GM19452 (cell line): ENCODE results near the gene SETDB1.
"Not testable (repeated sequence)": the region's sequence is repeated elsewhere in the genome, so short reads cannot be mapped to it uniquely, and the experiment has no call there.

Experiments
- ATAC-seq: cut with Tn5 transposase; IDR thresholded peaks from one replicate; pipeline ENCODE4 v1.9.1; 2021; ENCODE audit not compliant: unreplicated experiment

The SETDB1 gene

DNA sequence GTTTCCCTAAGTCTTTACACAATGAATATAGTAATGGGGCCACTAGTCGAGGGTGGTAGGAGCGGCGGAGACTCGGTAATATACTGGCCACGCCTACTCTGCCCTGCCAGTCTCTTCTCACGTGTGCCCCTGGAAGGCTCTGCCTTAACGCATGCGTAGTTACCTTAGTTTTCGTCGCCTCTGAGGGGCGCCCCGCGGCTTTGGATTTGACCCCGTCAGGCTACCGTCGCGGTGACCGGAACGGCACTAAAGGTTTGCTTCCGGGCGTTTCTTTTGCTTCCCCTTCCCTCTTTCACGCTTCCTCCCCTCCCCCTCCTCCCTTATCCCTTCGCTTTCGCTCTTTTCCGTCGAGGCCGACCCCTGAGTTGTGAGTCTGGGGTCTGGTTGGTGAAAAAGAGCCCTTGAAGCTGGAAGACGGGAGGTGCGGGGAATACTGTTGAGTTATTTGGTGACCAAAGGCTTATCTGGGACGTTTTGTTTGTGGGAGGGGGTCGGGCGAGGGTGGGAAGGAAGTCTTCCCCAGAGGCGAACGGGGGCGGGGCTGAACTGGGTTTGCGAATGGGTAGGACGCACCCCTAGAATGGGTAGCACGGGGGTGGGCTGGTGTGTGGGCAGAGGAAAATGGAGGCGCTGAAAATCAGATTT is at the start of gene SETDB1:
Gene SETDB1, plus strand, starts transcription at position 267 of the 645 bp plus-strand sequence. CDS start 1,352 bp downstream, outside the sequence.
- ATAC-seq: peak; percentile 82

DNA sequence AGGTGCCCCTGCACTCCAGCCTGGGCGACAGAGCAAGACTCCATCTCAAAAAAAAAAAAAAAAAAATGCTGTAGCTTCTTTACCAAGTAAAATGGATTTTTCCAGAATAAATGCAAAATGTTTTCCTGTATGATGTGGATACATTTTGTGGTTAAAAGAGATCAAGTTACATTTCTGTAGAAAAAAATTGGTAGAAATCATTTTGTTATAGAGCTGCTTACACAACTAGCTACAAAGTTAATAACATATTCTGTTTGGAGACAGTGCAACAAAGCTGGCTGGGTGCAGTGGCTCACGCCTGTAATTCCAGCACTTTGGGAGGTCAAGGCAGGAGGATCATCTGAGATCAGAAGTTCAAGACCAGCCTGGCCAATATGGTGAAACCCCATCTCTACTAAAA is 47.2 kb upstream of the SETDB1 start:
- not testable (repeated sequence) for ATAC-seq

DNA sequence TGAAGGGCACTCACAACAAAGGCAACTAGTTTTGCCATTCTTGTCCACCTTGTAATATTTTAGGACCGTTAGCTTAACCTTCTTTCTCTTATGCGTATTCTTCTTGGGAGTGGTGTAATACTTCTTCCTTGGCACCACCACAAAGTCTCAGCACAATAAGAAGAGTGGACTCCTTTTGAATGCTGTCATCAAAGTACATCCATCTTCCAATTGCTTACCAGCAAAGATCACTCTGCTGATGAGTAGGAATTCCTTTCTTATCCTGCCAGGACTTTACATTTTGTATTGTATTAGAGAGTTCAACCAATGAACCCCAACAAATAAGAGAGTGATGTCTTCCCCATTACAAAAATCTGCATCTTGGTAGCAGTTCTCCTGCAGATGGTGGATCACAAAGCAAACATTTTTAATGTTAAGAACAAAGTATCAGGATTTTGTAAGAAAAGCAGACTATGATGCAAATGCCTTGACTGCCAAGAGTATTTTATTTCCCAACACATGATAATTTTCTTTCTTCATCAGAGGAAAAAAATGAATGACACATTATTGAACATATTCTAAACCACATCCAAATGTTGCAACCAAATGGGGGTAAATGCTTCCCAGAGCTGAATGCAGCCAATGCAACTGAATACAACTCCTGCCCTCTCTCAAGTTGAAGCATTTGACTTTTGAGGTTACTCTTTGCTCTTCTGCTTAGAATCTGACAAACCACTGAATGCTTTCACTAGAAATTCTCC is 44.7 kb upstream of the SETDB1 start:
- ATAC-seq: no peak

DNA sequence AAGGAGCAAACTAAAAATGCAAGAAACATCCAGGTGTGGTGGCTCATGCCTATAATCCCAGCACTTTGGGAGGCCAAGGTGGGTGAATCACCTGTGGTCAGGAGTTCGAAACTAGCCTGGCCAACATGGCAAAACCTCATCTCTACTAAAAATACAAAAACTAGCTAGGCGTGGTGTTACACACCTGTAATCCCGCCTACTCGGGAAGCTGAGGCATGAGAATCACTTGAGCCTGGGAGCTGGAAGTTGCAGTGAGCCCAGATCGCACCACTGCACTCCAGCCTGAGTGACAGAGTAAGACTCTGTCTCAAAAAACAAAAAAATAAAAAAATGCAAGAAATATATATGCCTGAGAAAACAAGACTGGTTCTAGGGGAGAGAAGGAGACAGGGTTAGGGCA is 43.0 kb upstream of the SETDB1 start:
- ATAC-seq: not testable (repeated sequence)

DNA sequence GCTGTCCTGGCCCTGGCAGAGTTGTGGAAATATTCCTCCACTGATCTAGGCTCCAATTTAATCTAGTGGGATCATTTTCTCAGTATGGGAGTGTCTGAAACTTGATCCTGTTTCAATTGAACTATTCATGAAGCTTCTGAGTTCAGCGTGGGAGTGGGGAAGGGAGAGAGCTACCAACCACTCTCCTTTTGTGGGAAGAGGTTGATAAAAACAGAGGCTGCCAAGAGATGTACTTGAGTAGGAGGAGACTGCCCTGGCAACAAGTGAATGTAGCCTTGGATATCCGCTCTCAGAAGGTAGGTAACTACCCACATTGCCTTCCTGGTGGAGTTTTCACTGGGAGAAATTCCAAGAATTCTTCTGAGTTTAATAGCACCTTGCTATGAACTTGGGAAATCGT is 39.1 kb upstream of the SETDB1 start, which contains the start of gene CTXND2:
Gene CTXND2, plus strand, starts transcription at position 119 of the 400 bp plus-strand sequence. CDS start 25,179 bp downstream, outside the sequence.
- ATAC-seq: no peak

DNA sequence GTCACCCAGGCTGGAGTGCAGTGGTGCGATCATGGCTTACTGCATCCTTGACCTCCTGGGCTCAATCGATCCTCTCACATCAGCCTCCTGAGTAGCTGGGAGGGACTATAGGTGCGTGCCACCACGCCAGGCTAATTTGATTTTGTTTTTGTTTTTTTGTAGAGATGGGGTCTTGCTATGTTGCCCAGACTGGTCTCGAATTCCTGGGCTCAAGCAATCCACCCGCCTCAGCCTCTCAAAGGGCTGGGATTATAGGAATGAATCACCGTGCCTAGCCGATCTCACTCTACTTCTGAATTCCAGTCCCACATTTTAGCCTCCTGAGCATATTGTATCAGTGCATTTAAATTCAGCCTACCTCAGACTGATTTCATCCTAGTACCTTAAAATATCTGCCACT is 37.4 kb upstream of the SETDB1 start:
- ATAC-seq: no peak

DNA sequence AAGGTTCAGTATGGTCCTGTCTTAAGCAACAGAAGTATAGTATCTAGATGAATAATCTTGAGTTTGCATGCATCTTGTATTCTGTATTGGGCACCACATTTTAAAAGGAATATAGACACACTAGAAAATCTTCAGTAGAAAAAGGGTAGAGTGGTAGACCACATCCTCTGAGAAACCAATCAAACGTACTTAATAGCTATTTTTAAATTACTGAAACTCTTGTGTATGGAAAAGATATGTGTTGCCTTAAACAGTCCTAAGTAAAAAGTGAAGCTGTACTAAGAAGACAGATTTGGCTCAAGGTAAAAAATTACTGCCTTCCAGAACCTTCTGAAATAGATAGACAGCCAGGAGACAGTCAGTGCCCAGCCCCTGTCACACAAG is 36.1 kb upstream of the SETDB1 start:
- peak; percentile 60 for ATAC-seq

DNA sequence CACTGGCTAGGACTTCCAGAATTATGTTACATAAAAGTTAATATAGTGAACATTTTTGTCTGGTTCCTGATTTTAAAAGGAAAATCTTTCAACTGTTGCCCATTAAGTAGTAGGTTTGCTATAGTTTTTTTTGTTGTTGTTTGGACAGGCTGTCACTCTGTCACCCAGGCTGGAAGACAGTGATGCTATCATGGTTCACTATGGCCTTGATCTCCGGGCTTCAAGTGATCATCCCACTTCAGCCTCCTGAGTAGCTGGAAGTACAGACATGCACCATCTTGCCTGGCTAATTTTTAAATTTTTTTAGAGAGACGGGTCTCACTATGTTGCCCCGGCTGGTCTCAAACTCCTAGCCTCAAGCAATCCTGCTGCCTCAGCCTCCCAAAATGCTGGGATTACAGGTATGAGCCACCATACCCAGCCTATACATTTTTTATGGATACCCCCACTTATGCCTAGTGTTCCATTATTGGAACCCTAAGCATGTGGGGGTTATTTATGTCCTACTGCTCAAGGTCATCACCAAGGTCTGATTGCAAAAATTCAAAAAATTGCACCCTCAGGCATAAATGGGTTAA is 32.7 kb upstream of the SETDB1 start:
- ATAC-seq: no peak

DNA sequence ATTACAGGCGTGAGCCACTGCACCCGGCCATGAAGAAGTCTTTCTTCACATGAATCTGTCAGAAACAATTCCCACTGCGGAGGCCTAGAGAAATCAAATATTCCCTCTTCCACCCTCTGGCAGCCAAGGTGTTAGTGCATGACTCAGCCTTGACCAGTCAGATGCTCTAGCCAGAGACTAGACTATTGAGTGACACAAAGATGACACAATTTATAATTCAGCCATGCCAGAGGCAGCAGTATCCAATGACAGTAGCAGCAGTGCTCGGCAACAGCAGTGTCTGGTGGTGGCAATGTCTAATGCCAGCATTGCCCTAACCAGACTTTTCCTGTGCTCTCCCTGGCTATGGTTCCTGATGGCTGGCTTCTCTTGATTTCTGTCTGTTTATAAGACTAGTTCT is 30.5 kb upstream of the SETDB1 start:
- ATAC-seq: no peak

DNA sequence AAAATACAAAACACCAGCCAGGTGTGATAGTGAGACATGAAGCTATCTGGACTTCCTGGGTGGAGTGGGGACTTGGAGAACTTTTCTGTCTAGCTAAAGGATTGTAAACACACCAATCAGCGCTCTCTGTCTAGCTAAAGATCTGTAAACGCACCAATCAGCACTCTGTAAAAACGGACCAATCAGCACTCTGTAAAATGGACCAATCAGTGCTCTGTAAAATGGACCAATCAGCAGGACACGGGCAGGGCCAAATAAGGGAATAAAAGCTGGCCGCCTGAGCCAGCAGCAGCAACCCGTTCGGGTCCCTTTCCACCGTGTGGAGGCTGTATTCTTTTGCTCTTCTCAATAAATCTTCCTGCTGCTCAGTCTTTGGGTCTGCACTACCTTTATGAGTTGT is 26.4 kb upstream of the SETDB1 start:
- ATAC-seq: not testable (repeated sequence)

DNA sequence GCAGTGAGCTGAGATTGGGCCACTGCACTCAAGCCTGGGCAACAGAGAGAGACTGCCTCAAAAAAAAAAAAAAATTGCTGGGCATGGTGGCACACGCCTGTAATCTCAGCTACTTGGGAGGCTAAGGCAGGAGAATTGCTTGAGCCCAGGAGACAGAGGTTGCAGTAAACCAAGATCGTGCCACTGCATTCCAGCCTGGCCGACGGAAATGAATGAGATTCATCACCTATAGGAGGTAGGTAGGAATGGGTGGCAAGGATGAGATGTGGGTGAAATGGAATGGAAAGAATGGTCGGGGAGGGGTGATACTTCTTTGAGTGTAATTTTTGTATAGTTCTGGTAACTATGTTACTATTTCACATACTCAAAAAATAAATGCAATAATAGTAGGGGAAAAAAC is 23.8 kb upstream of the SETDB1 start:
- ATAC-seq: no peak

DNA sequence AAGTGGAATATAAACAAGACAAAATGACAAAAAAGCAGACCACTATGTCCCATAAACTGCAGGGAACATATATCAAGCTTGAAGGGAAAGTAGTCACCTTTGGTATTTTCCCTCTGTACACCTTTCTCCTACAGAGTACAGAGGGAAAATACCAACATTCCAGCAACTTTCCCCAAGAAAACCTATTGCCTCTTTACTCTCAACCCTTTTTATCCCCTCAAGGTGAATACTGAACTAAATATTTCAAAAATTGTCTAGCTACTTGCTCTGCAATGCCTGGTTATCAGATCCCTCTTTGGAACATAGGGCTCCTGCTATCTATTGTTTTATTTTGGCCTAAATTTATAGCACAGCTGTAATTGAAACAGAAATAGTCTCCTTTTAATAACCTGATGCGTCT is 23.4 kb upstream of the SETDB1 start:
- ATAC-seq: no peak

DNA sequence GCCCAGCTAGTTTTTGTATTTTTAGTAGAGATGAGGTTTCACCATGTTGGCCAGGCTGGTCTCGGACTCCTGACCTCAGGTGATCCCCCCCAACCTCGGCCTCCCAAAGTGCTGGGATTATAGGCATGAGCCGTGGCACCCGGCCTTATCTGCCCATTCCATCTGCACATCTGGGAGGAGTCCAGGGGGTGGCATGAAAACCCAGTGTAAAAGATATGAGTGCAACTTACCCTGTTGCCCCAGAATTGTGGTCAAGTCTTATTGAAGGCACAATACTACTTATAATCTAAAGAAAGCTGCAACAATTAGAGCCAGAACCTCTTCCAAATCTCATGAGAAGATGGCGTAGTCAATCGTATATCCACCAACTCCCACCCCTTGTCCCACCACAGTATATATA is 20.9 kb upstream of the SETDB1 start:
- no peak for ATAC-seq

DNA sequence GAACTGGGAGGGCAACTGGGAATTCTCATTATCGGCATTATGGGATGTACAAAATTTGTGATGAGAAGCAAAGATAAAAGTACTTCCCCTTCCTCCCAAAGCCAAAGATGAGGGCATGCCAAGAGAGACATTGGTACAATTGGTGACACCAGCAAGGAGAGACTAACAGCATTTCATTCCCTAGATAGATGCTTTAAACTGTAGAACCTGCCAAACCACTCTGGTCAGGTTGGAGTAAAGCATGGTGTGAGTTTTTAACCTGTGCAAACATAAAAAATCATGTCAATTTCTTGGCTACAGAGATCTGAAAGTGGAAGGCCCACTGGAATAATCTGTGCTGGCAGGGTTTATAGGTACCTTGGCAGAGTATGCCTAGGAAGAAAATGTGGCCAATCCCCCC is 19.8 kb upstream of the SETDB1 start:
- no peak for ATAC-seq

DNA sequence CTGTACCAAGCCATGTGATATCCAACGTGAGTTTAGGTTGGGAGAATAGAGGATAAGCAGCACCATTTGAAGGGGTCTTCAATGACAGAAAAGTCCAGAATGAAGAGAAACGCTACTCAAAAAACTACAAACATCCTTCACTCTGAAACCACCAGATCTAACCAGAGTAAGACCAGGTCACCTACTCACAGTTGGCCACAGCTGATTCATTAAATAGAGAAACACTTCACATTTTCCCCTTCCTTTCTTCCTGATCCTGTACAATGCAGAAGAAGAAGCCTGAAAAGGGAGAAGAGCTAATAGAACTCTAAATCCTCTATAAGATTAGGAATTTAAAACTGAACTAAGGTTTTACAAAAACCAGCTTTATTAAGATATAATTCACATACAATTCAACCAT is 19.4 kb upstream of the SETDB1 start:
- ATAC-seq: no peak

DNA sequence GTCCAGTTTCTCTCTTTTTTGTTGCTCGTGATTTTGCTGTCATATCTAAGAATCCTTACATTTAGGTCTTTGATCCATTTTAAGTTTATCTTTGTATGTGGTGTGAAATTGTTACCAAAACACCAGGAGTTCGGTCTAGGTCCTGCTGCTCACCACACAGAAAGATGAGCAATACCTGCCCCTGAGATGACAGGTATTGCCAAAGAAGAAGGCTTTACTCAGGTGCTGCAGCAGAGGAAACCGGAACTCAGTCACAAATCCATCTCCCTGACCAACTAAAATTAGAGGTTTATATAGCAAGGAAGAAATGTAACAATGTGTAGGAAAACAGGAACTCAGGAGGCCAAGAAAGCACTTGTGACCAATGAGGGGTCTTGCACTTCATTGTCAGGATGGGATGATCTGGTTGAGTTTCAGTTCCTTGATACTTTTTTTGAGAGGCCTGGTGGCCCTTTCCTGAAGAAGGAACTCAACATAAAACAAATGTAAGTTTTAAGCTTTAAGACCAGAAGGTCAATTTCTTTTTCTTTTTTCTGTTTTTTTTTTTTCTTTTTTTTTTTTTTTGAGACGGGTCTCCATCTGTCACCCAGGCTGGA is 16.5 kb upstream of the SETDB1 start:
- no peak for ATAC-seq

DNA sequence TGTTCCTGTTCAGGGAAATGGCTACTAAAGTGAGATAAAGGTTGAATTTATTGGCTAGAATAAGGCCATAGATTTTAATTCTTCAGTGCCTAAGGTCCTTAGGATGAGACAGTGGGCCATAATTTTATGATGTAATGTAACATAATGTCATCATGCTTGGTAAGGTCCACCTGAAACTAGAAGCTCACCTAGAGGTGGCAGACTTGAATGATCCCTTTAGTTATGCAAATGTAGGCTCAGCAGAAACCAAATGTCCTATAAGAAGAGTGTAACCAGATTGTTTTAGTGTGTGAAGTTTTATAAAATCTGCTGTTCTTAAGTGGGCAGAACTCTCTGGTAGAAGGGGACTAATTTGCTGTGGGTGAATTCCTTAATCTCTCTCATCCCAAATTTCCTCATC is 13.5 kb upstream of the SETDB1 start:
- no peak for ATAC-seq

DNA sequence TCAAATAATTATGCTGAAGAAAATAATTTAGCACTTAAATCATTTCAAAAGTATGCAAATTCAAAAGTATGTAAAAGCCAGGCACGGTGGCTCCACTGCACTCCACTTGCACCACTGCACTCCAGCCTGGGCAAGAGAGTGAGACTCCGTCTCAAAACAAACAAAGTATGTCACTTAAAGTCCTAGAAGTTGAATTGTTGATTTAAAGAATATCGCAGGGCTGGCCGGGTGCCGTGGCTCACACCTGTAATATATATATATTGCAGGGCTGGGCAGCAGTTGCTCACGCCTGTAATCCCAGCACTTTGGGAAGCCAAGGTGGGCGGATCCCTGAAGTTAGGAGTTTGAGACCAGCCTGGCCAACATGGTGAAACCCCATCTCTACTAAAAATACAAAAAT is 8.8 kb upstream of the SETDB1 start:
- no peak for ATAC-seq

DNA sequence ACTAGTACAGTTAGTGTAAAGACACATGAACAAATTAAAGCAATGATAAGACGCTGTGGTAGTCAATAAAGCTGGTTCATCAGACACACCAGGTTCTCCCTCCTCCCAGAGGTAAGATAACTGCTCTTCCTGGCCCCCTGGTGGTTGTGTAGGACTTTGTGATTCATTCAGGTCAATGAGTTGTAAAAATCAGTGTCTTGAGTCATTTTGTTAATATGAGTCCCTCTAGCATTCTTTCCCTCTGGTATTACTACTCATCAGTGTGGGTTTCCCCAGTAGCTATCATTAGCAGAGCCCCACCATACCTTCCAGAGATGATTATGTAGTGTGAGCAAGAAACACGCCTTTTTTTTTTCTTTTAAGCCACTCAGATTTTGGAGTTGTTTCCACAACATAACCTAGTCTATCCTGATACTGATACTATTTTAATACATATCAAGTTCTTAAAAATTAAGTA is 3.6 kb upstream of the SETDB1 start:
- peak; percentile 42 for ATAC-seq

DNA sequence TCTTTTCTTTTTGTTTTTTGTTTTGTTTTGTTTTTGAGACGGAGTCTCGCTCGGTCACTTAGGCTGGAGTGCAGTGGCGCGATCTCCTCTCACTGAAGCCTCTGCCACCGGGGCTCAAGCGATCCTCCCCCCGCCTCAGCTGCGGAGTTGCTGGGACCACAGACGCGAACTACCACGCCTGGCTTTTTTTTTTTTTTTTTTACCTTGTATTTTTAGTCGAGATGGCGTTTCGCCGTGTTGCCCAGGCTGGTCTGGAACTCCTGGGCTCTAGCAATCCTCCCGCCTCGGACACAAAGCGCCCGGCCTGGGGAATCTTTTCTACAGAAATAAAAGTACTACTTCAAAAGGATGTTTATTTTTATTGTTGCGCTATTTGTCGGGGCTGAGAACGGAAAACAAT is 1.1 kb upstream of the SETDB1 start:
- ATAC-seq: no peak

DNA sequence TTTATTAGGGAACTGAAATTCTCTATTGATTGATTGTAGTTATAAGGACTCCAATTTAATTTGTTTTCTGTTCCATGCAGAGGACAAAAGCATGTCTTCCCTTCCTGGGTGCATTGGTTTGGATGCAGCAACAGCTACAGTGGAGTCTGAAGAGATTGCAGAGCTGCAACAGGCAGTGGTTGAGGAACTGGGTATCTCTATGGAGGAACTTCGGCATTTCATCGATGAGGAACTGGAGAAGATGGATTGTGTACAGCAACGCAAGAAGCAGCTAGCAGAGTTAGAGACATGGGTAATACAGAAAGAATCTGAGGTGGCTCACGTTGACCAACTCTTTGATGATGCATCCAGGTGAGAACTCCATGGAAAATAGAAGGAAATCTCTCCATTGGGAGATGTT is 1.5 kb downstream of the SETDB1 start:
- ATAC-seq: no peak

DNA sequence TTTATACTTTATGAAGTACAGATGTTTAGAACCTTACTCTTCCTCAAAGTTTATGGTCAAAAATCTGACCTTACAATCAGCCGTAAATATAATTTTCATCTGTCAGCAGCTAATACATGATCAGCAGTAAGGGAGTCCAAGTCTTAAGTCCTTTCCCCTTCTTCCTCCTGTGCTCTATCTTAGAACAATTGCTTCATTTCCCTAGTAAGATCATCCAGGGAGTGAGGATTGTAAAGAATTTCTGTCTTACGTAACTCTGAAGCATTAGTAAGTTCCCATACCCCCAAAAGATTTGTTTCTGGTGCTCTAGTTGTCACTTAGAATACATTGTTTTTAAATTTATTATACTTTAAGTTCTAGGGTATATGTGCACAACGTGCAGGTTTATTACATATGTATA is 2.1 kb downstream of the SETDB1 start:
- ATAC-seq: no peak
